Lower lobe of right lung (tissue), 2 donors: Measurements from ENCODE around the gene HMGCR. TPM values are rescaled to one million over a fixed set of nuclear protein-coding genes. Genes with fewer than 3 reads are reported as not detected.

Source experiments
- ATAC-seq, 2 donors: fragments of 200-7000 bp; cut with Tn5 transposase; one replicate each; pipeline ENCODE4 v1.9.1; 2020 to 2022; ENCODE audit warnings: mild to moderate bottlenecking in 2 of 2, moderate library complexity in 2 of 2
- DNase-seq: peaks from one replicate; pipeline ENCODE4 v3.0.0-alpha.2; 2020
- H3K27ac ChIP-seq: fragments of 200-600 bp; one replicate; pipeline ENCODE4 v1.8.0; 2022
- H3K27me3 ChIP-seq: fragments of 200-600 bp; one replicate; pipeline ENCODE4 v1.8.0; 2022; ENCODE audit warnings: low read depth
- H3K36me3 ChIP-seq: fragments of 200-600 bp; one replicate; pipeline ENCODE4 v1.8.0; 2022; ENCODE audit warnings: mild to moderate bottlenecking
- H3K4me1 ChIP-seq: fragments of 200-600 bp; one replicate; pipeline ENCODE4 v1.8.0; 2022
- H3K4me3 ChIP-seq: fragments of 200-600 bp; one replicate; pipeline ENCODE4 v1.8.0; 2022; ENCODE audit warnings: mild to moderate bottlenecking
- H3K9me3 ChIP-seq: fragments of 200-600 bp; one replicate; pipeline ENCODE4 v1.8.0; 2022
- intact Hi-C: fragments of 100-400 bp; cut with DNase I; formaldehyde crosslinking; loops from one replicate; pipeline ENCODE4 v1.11.0; 2022
- total RNA-seq: library from RNA; stranded (reverse); fragmentation: NEBNext Ultra II Directional; extraction: Animal tissue kit (Norgen Biotek cat#: 25700); gene quantifications from one replicate; pipeline ENCODE4 v1.2.1, GENCODE V29; 2021
- TF ChIP-seq, protein P1 (sequence below): fragments of 200-600 bp; IDR thresholded peaks from one replicate; pipeline ENCODE4 v1.8.0; 2022; ENCODE audit warnings: antibody characterized with exemption, mild to moderate bottlenecking
- donor health status: DM: no; HTN: yes; CAD: no; lungs with severe emphysema.

The HMGCR gene
- total RNA-seq, 1 donor from 2014 or later, result 83.1 TPM

DNA sequence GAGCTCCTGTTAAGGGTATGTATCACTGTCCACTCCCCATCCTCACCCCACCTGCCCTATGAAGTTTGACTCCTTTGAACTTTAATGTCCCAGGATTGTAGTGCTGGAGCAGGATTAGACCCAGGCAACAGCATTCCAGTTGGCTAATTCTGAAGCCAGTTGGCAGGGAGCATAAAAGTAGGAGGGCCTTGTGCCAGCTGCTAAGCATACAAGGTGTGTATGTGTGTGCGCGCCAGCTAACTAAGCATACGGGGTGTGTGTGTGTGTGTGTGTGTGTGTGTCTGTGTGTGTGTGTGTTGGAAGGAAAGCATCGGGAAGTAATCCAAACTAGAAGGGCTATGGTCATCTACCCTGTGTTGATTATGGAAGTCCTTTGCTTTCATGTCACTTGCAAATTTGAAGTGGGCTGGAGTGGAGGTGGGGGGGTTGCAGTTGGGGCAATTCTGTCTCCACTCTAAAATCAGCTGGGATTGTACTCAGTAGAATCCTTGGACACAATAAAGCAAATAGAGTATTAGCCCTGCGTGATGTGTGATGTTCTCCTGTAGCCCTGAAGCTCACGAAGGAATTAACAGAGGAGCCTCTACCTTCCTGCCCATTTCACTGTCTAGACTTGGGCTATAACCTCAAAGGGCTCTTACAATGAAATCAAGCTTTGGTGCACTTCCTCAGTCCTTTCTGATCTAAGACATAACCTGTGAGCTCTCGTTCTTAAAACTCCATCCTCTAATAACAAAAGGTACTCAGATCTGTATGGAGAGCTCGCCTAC, 26.9 kb downstream of the HMGCR start:
- Histone ChIP-seq H3K27me3 (no peaks in the 10 kb centered on the region), H3K9me3 (no peaks in the 10 kb centered on the region), H3K4me1 (no peaks in the 10 kb centered on the region), H3K36me3 (peaks cover 40% of the 10 kb centered on the region), H3K27ac (no peak overlapping the region), H3K4me3 (no peak overlapping the region)
- TF ChIP-seq, protein P1, sequence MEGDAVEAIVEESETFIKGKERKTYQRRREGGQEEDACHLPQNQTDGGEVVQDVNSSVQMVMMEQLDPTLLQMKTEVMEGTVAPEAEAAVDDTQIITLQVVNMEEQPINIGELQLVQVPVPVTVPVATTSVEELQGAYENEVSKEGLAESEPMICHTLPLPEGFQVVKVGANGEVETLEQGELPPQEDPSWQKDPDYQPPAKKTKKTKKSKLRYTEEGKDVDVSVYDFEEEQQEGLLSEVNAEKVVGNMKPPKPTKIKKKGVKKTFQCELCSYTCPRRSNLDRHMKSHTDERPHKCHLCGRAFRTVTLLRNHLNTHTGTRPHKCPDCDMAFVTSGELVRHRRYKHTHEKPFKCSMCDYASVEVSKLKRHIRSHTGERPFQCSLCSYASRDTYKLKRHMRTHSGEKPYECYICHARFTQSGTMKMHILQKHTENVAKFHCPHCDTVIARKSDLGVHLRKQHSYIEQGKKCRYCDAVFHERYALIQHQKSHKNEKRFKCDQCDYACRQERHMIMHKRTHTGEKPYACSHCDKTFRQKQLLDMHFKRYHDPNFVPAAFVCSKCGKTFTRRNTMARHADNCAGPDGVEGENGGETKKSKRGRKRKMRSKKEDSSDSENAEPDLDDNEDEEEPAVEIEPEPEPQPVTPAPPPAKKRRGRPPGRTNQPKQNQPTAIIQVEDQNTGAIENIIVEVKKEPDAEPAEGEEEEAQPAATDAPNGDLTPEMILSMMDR, result no peak
- DNase-seq (peak; percentile 68), ATAC-seq (peak; percentile 92)
- intact Hi-C loops, result no loop called here

DNA sequence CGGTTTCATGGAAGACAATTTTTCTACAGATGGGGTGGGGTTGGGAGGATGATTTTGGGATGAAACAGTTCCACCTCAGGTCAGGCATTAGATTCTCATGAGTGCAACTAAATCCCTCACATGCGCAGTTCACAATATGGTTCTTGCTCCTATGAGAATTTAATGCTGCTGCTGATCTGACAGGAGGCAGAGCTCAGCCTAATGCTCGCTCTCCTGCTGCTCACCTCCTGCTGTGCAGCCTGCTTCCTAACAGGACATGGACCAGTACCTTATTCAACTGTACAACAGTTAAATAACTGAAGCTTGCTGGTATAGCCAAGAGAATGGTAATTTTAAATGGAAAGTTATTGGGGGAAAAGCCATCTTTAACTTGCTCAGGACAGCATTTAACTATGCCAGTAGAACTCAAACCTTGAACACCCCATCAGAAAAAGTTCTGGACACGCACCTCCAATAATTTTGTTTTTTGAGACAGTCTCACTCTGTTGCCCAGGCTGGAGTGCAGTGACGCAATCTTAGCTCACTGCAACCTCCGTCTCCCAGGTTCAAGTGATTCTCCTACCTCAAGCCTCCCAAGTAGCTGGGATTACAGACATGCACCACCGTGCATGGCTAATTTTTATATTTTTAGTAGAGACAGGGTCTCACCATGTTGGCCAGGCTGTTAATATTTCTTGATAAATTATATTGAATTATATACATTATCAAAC, 27.7 kb downstream of the HMGCR start:
- Histone ChIP-seq H3K27ac (no peak overlapping the region), H3K27me3 (no peaks in the 10 kb centered on the region), H3K9me3 (no peaks in the 10 kb centered on the region), H3K36me3 (peaks cover 32% of the 10 kb centered on the region), H3K4me1 (no peaks in the 10 kb centered on the region), H3K4me3 (no peak overlapping the region)
- TF ChIP-seq, protein P1, result no peak
- intact Hi-C loops, result no loop called here
- DNase-seq (no peak), ATAC-seq (no peak)

DNA sequence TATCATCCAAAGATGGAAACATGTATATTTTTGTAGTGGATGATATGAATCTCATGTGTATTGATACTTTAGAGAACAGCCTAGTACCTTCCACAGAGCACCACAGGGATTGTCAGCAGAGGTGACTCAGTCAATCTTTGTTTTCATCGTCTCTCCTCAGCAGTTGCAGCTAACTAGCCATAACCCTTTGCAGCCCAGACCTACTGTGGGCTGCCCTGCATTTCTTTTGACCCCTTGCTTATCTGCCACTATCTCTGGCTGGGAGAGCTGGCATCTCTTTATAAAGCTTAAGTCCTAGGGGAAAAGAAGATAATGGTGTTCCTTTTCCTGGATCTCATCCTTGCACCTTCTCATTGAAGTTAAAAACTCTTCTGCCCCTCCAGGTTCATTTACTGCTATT, 28.7 kb downstream of the HMGCR start:
- peaks cover 22% of the 10 kb centered on the region for H3K36me3 ChIP-seq
- ATAC-seq (no peak), DNase-seq (no peak)
- TF ChIP-seq, protein P1, result no peak
- no peaks in the 10 kb centered on the region for H3K9me3 ChIP-seq
- H3K27me3 ChIP-seq, result no peaks in the 10 kb centered on the region
- intact Hi-C loops, result no loop called here
- no peak overlapping the region for H3K4me3 ChIP-seq
- H3K4me1 ChIP-seq, result no peaks in the 10 kb centered on the region
- H3K27ac ChIP-seq, result no peak overlapping the region

DNA sequence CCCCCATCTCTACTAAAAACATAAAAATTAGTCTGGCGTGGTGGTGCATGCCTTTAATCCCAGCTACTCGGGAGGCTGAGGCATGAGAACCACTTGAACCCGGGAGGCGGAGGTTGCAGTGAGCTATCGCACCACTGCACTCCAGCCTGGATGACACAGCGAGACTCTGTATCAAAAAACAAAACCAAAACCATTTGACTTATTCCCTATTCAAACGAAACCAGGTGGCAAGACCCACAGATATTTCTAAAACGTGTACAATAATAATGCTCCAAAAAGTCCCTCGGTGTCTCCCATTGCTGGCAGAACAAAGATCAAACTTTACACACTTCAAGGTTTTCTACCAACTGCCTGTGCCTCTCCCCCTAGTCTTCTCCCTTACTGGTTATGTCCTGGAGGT, 29.8 kb downstream of the HMGCR start:
- TF ChIP-seq, protein P1, result no peak
- H3K27me3 ChIP-seq, result no peaks in the 10 kb centered on the region
- H3K4me1 ChIP-seq, result no peaks in the 10 kb centered on the region
- no peak overlapping the region for H3K27ac ChIP-seq
- no peaks in the 10 kb centered on the region for H3K9me3 ChIP-seq
- H3K4me3 ChIP-seq, result no peak overlapping the region
- DNase-seq (no peak), ATAC-seq (no peak)
- H3K36me3 ChIP-seq, result peaks cover 11% of the 10 kb centered on the region
- intact Hi-C loops, result no loop called here

DNA sequence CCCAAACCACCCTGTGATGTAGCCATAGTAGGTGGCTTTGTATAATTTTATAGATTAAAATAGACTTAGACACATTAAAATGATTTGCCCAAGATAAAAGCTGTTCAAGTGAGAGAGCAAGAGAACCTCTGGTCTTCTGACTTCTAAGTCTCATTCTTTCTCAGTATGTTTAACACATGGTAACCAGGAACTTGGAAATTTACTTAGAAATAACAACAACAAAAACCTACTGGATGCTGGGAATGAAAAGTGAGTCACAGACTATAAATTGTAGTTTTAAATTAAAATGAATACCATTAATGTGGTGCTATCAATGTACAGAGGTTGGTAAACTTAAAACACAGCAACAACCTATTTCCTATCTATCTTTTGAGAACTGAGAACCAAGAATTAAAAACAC, 30.4 kb downstream of the HMGCR start:
- TF ChIP-seq, protein P1, result no peak
- Histone ChIP-seq H3K9me3 (no peaks in the 10 kb centered on the region), H3K36me3 (peaks cover 5% of the 10 kb centered on the region), H3K27ac (no peak overlapping the region), H3K4me1 (no peaks in the 10 kb centered on the region), H3K27me3 (no peaks in the 10 kb centered on the region), H3K4me3 (no peak overlapping the region)
- ATAC-seq (no peak), DNase-seq (no peak)
- intact Hi-C loops, result no loop called here
